Smooth muscle cell of the pulmonary artery (primary cell): ENCODE measurements around the gene KLC4. TPM values are rescaled to one million over a fixed set of nuclear protein-coding genes. Genes with fewer than 3 reads are reported as not detected.

Experiments
- total RNA-seq: library from RNA; depleted of rRNA; stranded (reverse); fragments of >200 nt; gene quantifications from 2 replicates; pipeline ENCODE4 v1.2.3, GENCODE V29; 2014

Gene KLC4
- 19.8 and 24.2 TPM in 2 replicates for total RNA-seq

DNA sequence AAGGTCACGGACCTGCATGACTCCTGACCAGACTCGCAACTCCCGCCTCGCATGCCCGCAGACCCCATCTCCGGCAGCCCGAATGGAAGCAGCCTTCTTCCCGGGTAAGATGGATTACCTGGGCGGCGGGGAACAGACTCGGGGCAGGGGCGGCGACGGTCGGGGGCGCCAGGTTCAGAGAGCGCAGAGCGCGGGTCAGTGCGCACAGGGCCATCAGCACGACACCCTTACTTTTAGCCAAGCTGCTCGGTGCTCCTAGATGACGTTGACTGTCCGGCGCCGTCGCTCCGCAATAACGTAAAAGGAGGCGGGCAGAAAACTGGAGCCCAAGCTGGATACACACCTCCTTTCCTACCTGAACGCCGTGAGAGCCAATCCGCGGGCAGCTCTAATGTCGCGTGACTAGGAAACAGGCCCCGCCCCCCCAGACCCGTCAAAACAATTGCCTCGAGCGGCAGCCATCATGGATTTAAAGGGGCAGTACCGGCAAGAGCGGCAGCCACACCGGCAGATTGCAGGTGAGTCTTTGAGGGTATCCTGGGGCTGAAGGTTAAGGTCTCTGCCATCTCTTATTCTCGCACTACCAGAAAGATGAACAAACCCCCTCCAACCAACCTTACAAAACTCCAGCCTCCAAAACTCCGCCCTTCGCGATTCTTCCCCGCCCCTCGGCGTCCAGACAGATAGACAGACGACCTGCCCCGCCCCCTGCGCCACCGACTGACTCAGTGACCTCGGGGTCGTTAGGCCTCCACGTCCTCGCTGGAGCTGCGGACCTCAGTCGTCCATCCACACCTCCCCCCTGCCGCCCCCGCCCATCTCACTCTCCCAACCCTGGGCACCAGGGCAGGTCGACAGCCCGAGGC lies at the start of gene KLC4, which contains the start of gene MRPL2:
Gene KLC4, plus strand, starts transcription at position 464 of the 866 bp plus-strand sequence. CDS start 1,705 bp downstream, outside the sequence.
Gene MRPL2, minus strand, starts transcription at position 267 of the 866 bp plus-strand sequence. Its CDS starts 53 bp downstream, at position 214.

GRCh38 chr6:43013843-43014433 lies 45.5 kb upstream of the KLC4 start, which contains the start of the genes KLHDC3 and MEA1:
Gene KLHDC3, plus strand, starts transcription at chr6:43014249. Its CDS starts 2,944 bp downstream, at chr6:43017193.
Gene MEA1, minus strand, starts transcription at chr6:43013946. Its CDS starts 133 bp downstream, at chr6:43013813.

DNA sequence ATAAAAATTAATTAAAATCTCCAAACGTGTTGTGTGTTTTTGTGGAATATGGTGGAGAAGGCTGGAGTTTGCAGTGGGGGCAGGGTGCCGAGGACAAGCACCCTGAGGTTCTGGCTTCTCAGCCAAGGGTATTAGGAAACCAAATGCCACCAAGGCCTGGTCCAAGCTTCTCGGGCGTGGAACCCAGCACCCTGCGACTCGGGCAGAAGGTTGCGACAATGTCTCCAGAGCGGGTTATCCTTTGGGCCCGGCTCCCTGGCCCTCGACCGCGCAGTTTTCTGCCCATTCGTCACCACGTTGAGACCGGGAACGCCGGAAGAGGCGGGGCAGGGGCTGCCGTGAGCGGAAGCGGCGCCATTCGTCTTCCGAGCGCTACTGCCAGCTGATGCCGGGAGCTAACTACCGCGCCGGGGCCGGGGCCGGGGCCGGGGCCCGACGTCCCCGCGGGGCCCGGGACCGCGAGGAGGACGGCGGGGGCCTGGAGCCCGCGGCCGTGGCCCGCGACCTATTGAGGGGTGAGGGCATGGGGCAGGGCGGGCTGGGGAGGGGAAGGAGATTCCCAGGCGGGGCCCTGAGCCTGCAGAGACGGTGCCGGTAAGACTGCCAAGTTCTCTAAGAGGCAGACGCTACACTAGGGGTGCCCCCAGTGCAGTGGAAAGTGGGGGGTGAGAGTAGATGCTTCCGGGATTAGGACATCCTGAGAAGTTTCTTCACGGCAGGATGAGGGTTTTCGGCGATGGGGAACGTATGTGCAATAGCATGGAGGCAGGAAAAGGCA lies 38.0 kb upstream of the KLC4 start, which contains the start of gene RRP36:
Gene RRP36, plus strand, starts transcription at position 354 of the 778 bp plus-strand sequence. Its CDS starts 32 bp downstream, at position 386.

GRCh38 chr6:43053545-43054205 lies 5.8 kb upstream of the KLC4 start, which contains the start of gene CUL7:
Gene CUL7, minus strand, starts transcription at chr6:43053851. Its CDS starts 1,063 bp downstream, at chr6:43052788.

GRCh38 chr6:43075670-43076463 lies 16.4 kb downstream of the KLC4 start, which contains the start of gene PTK7:
Gene PTK7, plus strand, starts transcription at chr6:43076314. Its CDS starts 175 bp downstream, at chr6:43076489.

Other genes starting within 250 kb of the KLC4 start
- gene RPL7L1, start 180.0 kb upstream of the KLC4 start, total RNA-seq = 106 and 120 TPM in 2 replicates
- not detected in 2 replicates for gene PTCRA, start 143.6 kb upstream of the KLC4 start, total RNA-seq
- gene CNPY3, start 130.2 kb upstream of the KLC4 start, total RNA-seq = 49.1 and 62.5 TPM in 2 replicates
- 0.13 and 0.36 TPM in 2 replicates for gene GNMT, start 98.9 kb upstream of the KLC4 start, total RNA-seq
- 35.5 and 61.3 TPM in 2 replicates for gene PEX6, start 80.5 kb upstream of the KLC4 start, total RNA-seq
- gene PPP2R5D, start 75.1 kb upstream of the KLC4 start, total RNA-seq = 30.0 and 39.8 TPM in 2 replicates
- gene MEA1, start 45.7 kb upstream of the KLC4 start, total RNA-seq = 49.3 and 53.0 TPM in 2 replicates
- gene KLHDC3, start 45.4 kb upstream of the KLC4 start, total RNA-seq = 59.1 and 86.7 TPM in 2 replicates
- gene RRP36, start 38.0 kb upstream of the KLC4 start, total RNA-seq = 57.6 and 63.3 TPM in 2 replicates
- gene CUL7, start 5.8 kb upstream of the KLC4 start, total RNA-seq = 68.9 and 77.8 TPM in 2 replicates
- gene MRPL2, start 197 bp upstream of the KLC4 start, total RNA-seq = 16.3 and 19.5 TPM in 2 replicates
- gene PTK7, start 16.7 kb downstream of the KLC4 start, total RNA-seq = 36.5 and 85.2 TPM in 2 replicates
- 19.1 and 27.0 TPM in 2 replicates for gene SRF, start 111.6 kb downstream of the KLC4 start, total RNA-seq
- gene CUL9, start 122.6 kb downstream of the KLC4 start, total RNA-seq = 28.3 and 41.0 TPM in 2 replicates
- 29.1 and 40.7 TPM in 2 replicates for gene DNPH1, start 169.8 kb downstream of the KLC4 start, total RNA-seq
- gene TTBK1, start 183.8 kb downstream of the KLC4 start, total RNA-seq = 0.07 TPM in 1 of 2 replicates, not detected in the other
- not detected in 2 replicates for gene SLC22A7, start 238.6 kb downstream of the KLC4 start, total RNA-seq
- 0.39 TPM in 1 of 2 replicates, not detected in the other for gene CRIP3, start 249.2 kb downstream of the KLC4 start, total RNA-seq